COLO829 (cell line): ENCODE data around the gene WFS1.

ENCODE experiments used
- DNase-seq: peaks from one replicate; pipeline ENCODE4 v3.0.0; 2012; ENCODE audit warnings: low spot score

Gene WFS1

GRCh38 chr4:6324999-6325787 is 55.5 kb downstream of the WFS1 start:
- DNase-seq = no peak

DNA sequence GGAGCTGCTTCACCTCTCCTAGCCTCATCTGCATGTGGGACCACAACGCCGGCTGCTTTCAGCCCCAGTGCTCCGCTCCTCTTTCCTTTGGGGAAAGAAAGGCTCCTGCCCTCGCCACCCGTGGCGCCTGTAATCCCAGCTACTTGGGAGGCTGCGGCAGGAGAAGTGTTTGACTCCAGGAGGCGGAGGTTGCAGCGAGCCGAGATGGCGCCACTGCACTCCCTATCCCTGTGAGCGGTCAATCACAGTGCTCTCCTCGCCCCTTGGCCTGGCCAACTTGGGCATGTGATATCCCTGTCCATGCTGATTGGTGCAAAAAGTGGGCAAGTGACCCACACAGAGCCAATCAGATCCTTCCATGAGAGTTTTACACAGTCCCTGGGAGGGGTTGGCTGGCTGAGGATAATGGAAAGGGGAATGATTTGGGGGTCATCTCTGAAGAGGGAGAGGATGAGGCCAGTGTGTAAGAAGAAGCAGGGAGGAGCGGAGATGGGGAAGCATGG is 56.2 kb downstream of the WFS1 start:
- no peak for DNase-seq

GRCh38 chr4:6326312-6327060 is 56.8 kb downstream of the WFS1 start:
- DNase-seq = no peak

- DNase-seq = peak; percentile 20
Observed at GRCh38 chr4:6327220-6327917, 57.7 kb downstream of the WFS1 start.

DNA sequence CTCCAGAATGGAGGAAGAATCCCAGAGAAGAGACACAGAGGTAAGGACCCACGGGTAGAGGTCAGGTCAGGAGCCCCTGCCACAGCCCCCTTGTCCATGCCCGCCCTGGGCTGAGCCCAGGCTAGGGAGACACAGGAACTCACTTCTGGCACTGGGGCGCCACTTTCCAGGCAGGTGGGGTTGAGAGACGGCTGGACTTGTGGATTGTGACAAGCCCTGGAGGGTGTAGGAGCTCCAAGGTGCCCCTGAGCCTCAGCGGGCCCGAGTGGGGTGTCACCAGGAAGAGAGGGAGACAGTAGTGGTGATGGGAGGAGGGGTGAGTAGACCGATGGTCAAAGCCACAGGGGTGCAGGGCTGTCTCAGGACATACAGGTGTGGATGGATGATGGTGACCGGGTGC is 58.9 kb downstream of the WFS1 start:
- DNase-seq = no peak

GRCh38 chr4:6329478-6330383 is 60.1 kb downstream of the WFS1 start:
- no peak for DNase-seq

- DNase-seq = no peak
Observed at GRCh38 chr4:6330384-6330767, 60.7 kb downstream of the WFS1 start.

- peak; percentile 45 for DNase-seq
Observed at GRCh38 chr4:6331018-6331417, 61.4 kb downstream of the WFS1 start.

- no peak for DNase-seq
Observed at GRCh38 chr4:6331468-6331867, 61.8 kb downstream of the WFS1 start.

DNA sequence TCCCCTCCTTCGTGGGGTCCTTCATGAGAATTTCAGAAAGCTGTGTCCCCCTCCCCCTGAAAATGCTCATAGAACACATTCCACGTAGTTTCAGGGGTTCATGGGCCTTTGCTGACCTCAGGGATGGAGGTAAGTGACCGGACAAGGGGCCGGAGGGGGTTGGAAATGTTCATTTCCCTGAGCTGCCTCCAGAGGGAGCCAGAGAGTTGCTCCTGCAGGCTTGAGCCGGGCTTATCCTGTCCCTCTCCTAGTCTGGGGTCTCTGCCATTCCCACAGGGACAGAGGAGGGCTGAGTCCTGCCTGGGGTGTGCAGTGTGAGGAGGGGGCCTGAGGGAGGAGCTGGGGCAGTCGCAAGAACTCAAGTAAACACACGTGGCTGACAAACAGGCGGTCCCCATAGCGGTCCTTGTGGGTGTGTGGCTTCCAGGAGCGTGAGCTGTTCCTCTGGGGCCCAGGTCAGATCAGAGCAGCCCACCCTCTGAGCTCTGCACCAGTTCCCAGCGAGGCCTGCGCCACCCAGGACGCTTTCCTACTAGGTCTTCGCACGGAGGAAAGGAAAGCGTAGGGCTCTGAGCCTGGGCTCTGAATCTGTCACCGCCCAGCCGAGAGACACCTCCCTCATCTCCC is 62.5 kb downstream of the WFS1 start:
- peak; percentile 19 for DNase-seq

- DNase-seq = no peak
Observed at GRCh38 chr4:6332669-6333050, 63.0 kb downstream of the WFS1 start.

GRCh38 chr4:6333301-6334202 is 63.9 kb downstream of the WFS1 start:
- no peak for DNase-seq

GRCh38 chr4:6334203-6334887 is 64.7 kb downstream of the WFS1 start:
- no peak for DNase-seq

DNA sequence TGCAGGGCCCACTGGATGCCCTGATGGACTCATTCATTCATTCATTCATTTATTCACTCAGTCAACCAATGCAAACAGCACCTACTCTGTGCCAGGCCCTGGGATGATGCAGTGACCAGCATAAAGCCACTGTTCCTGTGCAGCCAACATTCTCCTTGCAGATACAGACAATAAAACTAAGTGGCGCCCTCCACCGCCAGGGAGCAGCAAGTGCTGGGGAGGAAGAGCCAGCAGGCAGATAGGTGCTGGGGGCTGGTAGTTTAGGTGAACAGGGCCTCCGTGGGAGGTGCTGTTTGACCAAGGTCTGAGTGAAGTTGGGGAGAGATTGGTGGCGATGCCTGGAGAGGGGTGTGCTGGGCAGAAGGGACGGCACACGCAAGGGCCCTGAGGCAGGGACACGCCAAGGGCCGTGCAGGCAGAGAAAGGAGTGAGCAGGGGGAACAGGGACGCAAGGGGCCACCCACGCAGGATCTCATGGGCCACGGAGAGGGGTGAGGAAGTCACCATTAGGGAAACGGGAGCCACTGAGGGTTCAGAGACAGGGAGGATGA is 65.5 kb downstream of the WFS1 start:
- no peak for DNase-seq

- no peak for DNase-seq
Observed at GRCh38 chr4:6336166-6336565, 66.5 kb downstream of the WFS1 start.

DNA sequence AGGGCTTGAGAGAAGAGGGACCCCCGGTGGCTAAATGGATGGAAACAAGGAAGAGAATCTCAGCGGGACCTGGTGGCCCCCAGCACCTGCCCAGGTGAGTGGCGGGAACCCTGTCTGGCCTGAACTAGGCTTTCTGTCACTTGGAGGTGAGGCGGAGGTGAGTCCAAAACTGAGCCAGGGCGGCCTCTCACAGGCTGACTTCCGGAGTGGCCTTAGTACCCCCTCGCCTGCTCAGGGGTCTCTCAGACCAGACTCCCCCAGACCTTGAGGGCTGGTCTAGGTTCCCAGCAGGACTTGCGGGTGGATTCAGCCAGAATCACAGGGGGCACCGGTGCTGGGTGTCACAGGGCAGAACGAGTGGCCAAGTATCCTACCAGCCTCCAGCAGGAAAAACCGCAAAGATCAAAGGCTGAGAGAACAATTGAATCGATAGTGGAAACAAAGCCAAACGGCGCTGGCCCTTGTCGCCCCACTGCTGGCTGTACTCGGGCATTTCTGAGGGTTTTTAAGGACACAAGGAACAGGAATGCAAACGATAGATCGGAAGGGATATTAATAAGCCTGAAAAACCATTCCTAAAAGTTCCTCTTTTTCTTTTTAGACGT is 67.8 kb downstream of the WFS1 start:
- no peak for DNase-seq

DNA sequence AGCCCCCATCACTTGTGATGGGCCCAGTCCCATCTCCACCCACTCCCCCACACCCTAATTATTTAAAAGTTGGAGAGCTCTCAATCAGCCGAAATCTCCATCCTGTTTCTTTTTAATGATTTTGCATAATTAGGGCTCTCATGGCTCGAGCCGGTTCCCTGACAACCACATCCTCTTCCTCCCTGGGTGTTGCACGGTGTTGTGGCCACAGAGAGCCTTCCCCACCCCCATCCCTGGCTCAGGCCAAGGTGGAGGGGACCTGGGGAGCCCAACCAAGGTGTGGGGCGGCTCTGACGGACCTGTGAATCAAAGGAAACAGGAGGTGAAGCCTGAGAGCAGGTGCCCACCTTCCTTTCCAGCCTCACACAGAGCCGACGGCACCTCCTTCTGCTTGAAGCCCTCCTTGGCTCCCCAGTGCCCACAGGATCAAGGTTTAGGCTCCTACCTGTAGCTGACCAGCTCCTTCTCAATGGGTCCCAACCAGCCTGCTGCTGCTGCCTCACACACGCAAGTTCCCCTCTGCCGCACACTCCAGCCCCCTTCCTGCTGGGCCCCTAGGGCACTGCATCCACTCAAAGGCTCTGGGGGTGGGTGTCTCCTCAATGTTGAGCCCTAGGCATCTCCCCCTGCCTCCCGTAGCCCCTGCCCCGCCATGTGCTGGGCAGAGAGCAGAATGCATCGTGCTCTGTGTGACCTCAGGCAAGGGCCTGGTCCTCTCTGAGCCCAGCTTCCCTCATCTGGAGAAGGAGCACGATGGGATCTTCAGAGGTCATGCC is 68.7 kb downstream of the WFS1 start:
- DNase-seq = no peak
